ENCODE results near the gene NOPCHAP1. TPM values are rescaled to one million over a fixed set of nuclear protein-coding genes. Genes with fewer than 3 reads are reported as not detected.

The NOPCHAP1 gene
- total and polyA plus RNA-seq, 12 donors: 1.4 to 18.2 (median 10.2) TPM

- H3K4me3 ChIP-seq: no peak overlapping the region
- no peaks in the 10 kb centered on the region for H3K9me3 ChIP-seq (replicated peaks in 1 of 3)
- peaks cover 3 to 5% of the 10 kb centered on the region in 2 donors for H3K4me1 ChIP-seq (replicated peaks in 1 of 2)
- no peak for TF ChIP-seq CTCF (IDR thresholded peaks at IDR 0.05)
- no peak for TF ChIP-seq POLR2A (IDR thresholded peaks at IDR 0.05)
- WGBS, 4 donors: 21 to 74% (median 53%) methylated on average over 2 of the region's 2 CpGs
- no peaks in the 10 kb centered on the region for H3K27me3 ChIP-seq
- no peaks in the 10 kb centered on the region for H3K36me3 ChIP-seq (replicated peaks in 1 of 2)
- DNase-seq: no peak
- intact Hi-C loops (cut with DNase I): no loop called here
- H3K27ac ChIP-seq: no peak overlapping the region
These were observed 21.3 kb upstream of the NOPCHAP1 start for GRCh38 chr12:104964856-104965205.

GRCh38 chr12:104966677-104967076 is 19.4 kb upstream of the NOPCHAP1 start:
- no peak for DNase-seq
- intact Hi-C loops (cut with DNase I): no loop called here
- H3K4me3 ChIP-seq: no peak overlapping the region
- 90 to 94% (median 93%) methylated on average over 4 of the region's 4 CpGs for WGBS, 4 donors
- no peak overlapping the region for H3K27ac ChIP-seq
- no peak for TF ChIP-seq CTCF (IDR thresholded peaks at IDR 0.05)
- no peak for TF ChIP-seq POLR2A (IDR thresholded peaks at IDR 0.05)
- H3K27me3 ChIP-seq: no peaks in the 10 kb centered on the region
- no peaks in the 10 kb centered on the region for H3K4me1 ChIP-seq (replicated peaks in 1 of 2)
- no peaks in the 10 kb centered on the region for H3K9me3 ChIP-seq (replicated peaks in 1 of 3)
- no peaks in the 10 kb centered on the region for H3K36me3 ChIP-seq (replicated peaks in 1 of 2)

- H3K4me1 ChIP-seq (replicated peaks in 1 of 2): no peaks in the 10 kb centered on the region
- no peak overlapping the region for H3K4me3 ChIP-seq
- H3K36me3 ChIP-seq (replicated peaks in 1 of 2): no peaks in the 10 kb centered on the region
- intact Hi-C loops (cut with DNase I): no loop called here
- H3K27me3 ChIP-seq: no peaks in the 10 kb centered on the region
- no peak overlapping the region for H3K27ac ChIP-seq
- WGBS, 4 donors: 36 to 78% (median 66%) methylated on average over 3 of the region's 3 CpGs
- DNase-seq: no peak
- H3K9me3 ChIP-seq (replicated peaks in 1 of 3): no peaks in the 10 kb centered on the region
- TF ChIP-seq CTCF (IDR thresholded peaks at IDR 0.05): no peak
- TF ChIP-seq POLR2A (IDR thresholded peaks at IDR 0.05): no peak
These were observed 16.8 kb upstream of the NOPCHAP1 start for GRCh38 chr12:104969343-104969742.

GRCh38 chr12:104971306-104971705 is 14.8 kb upstream of the NOPCHAP1 start:
- no peak for DNase-seq
- Histone ChIP-seq H3K9me3 (replicated peaks in 1 of 3) (no peaks in the 10 kb centered on the region), H3K27ac (no peak overlapping the region), H3K4me1 (replicated peaks in 1 of 2) (no peaks in the 10 kb centered on the region), H3K36me3 (replicated peaks in 1 of 2) (no peaks in the 10 kb centered on the region), H3K27me3 (no peaks in the 10 kb centered on the region), H3K4me3 (no peak overlapping the region)
- no peak for TF ChIP-seq POLR2A (IDR thresholded peaks at IDR 0.05)
- no peak for TF ChIP-seq CTCF (IDR thresholded peaks at IDR 0.05)
- 58 to 84% (median 74%) methylated on average over 5 of the region's 5 CpGs for WGBS, 4 donors
- intact Hi-C loops (cut with DNase I): no loop called here
